Loucy (cell line): Measurements from ENCODE around the gene PSMD1.

ENCODE experiments used
- H2AFZ ChIP-seq: fragments of 200-600 bp; sonication (generic); 2 replicates; pipeline ENCODE4 v1.6.0; 2016; ENCODE audit warnings: antibody characterized with exemption, mild to moderate bottlenecking, low read length, moderate library complexity
- H3F3A ChIP-seq: fragments of 200-600 bp; 2 replicates; pipeline ENCODE4 v1.6.0; 2016; ENCODE audit warnings: antibody characterized with exemption, low read depth, mild to moderate bottlenecking
- H3K27me3 ChIP-seq: fragments of 200-600 bp; sonication (generic); 2 replicates; pipeline ENCODE4 v1.6.1; 2014; ENCODE audit warnings: low read length, mild to moderate bottlenecking; ENCODE audit not compliant: insufficient read depth, poor library complexity, severe bottlenecking
- H3K36me3 ChIP-seq: fragments of 200-600 bp; sonication (generic); 2 replicates; pipeline ENCODE4 v1.6.1; 2016; ENCODE audit warnings: low read length; ENCODE audit not compliant: insufficient read depth
- H3K4me1 ChIP-seq: fragments of 200-600 bp; sonication (generic); 2 replicates; pipeline ENCODE4 v1.5.1; 2014; ENCODE audit warnings: low read length, mild to moderate bottlenecking; ENCODE audit not compliant: insufficient read depth, poor library complexity, severe bottlenecking
- H3K4me2 ChIP-seq: fragments of 200-600 bp; sonication (generic); 2 replicates; pipeline ENCODE4 v1.6.0; 2014; ENCODE audit warnings: antibody characterized with exemption, low read length, low read depth, mild to moderate bottlenecking; ENCODE audit not compliant: poor library complexity, severe bottlenecking
- H3K4me3 ChIP-seq: fragments of 200-600 bp; sonication (generic); 2 replicates; pipeline ENCODE4 v1.5.1; 2014; ENCODE audit warnings: low read length, mild to moderate bottlenecking, mixed read lengths; ENCODE audit not compliant: poor library complexity, severe bottlenecking
- H3K79me2 ChIP-seq: fragments of 200-600 bp; sonication (generic); 2 replicates; pipeline ENCODE4 v1.6.1; 2014; ENCODE audit warnings: low read length; ENCODE audit not compliant: insufficient read depth
- H3K9ac ChIP-seq: fragments of 200-600 bp; sonication (generic); 2 replicates; pipeline ENCODE4 v1.6.0; 2014; ENCODE audit warnings: mild to moderate bottlenecking, low read depth, low read length, moderate library complexity; ENCODE audit not compliant: poor library complexity, severe bottlenecking
- H3K9me2 ChIP-seq: fragments of 200-600 bp; sonication (generic); replicated peaks from 2 replicates; pipeline ENCODE4 v1.6.1; 2016; ENCODE audit warnings: low read depth, low read length, mixed read lengths
- H3K9me3 ChIP-seq: fragments of 200-600 bp; sonication (generic); 2 replicates; pipeline ENCODE4 v1.6.1; 2014; ENCODE audit warnings: mild to moderate bottlenecking, antibody characterized with exemption, low read length, low read depth; ENCODE audit not compliant: insufficient read depth
- H4K20me1 ChIP-seq: fragments of 200-600 bp; sonication (generic); 2 replicates; pipeline ENCODE4 v1.6.0; 2014; ENCODE audit warnings: antibody characterized with exemption, low read length, mild to moderate bottlenecking; ENCODE audit not compliant: insufficient read depth, poor library complexity, severe bottlenecking
- CTCF ChIP-seq: fragments of 200-600 bp; sonication (generic); conservative IDR thresholded peaks from 2 replicates; pipeline ENCODE4 v1.5.1; 2014; ENCODE audit warnings: mild to moderate bottlenecking, antibody characterized with exemption, low read length
- EZH2phosphoT487 ChIP-seq: fragments of 200-600 bp; IDR thresholded peaks from 2 replicates; pipeline ENCODE4 v1.6.1; 2018; ENCODE audit warnings: antibody characterized with exemption, mild to moderate bottlenecking, moderate library complexity, borderline replicate concordance

Gene PSMD1

GRCh38 chr2:231113489-231113888 lies 56.8 kb downstream of the PSMD1 start:
- Histone ChIP-seq H3K79me2 (no peaks in the 10 kb centered on the region), H2AFZ (no peak overlapping the region), H3K36me3 (peaks cover 42% of the 10 kb centered on the region; the same call in 1 of the 2 replicates), H3K4me2 (no peak overlapping the region), H3K9ac (no peak overlapping the region), H4K20me1 (no peaks in the 10 kb centered on the region), H3K27me3 (no peaks in the 10 kb centered on the region), H3K4me1 (no peaks in the 10 kb centered on the region), H3F3A (no peaks in the 10 kb centered on the region), H3K9me2 (no peaks in the 10 kb centered on the region), H3K9me3 (no peaks in the 10 kb centered on the region), H3K4me3 (no peak overlapping the region)
- TF ChIP-seq CTCF (no peak), EZH2phosphoT487 (no peak)

GRCh38 chr2:231115651-231116050 lies 59.0 kb downstream of the PSMD1 start:
- no peak overlapping the region for H3K4me3 ChIP-seq
- H2AFZ ChIP-seq = no peak overlapping the region
- TF ChIP-seq CTCF = no peak
- no peak for TF ChIP-seq EZH2phosphoT487
- H3K9me3 ChIP-seq = no peaks in the 10 kb centered on the region
- no peaks in the 10 kb centered on the region for H3K27me3 ChIP-seq
- no peak overlapping the region for H3K4me2 ChIP-seq
- H4K20me1 ChIP-seq = no peaks in the 10 kb centered on the region
- H3K4me1 ChIP-seq = no peaks in the 10 kb centered on the region
- H3F3A ChIP-seq = no peaks in the 10 kb centered on the region
- H3K36me3 ChIP-seq = peaks cover 23% of the 10 kb centered on the region; the same call in 1 of the 2 replicates
- no peaks in the 10 kb centered on the region for H3K79me2 ChIP-seq
- H3K9me2 ChIP-seq = no peaks in the 10 kb centered on the region
- no peak overlapping the region for H3K9ac ChIP-seq

GRCh38 chr2:231117148-231117547 lies 60.5 kb downstream of the PSMD1 start:
- no peak overlapping the region for H3K4me3 ChIP-seq
- H3K27me3 ChIP-seq = no peaks in the 10 kb centered on the region
- H3K79me2 ChIP-seq = no peaks in the 10 kb centered on the region
- H3K9me3 ChIP-seq = no peaks in the 10 kb centered on the region
- no peak overlapping the region for H2AFZ ChIP-seq
- no peaks in the 10 kb centered on the region for H3F3A ChIP-seq
- H3K4me1 ChIP-seq = no peaks in the 10 kb centered on the region
- TF ChIP-seq EZH2phosphoT487 (no peak), CTCF (no peak)
- H3K36me3 ChIP-seq = peaks cover 10% of the 10 kb centered on the region; the same call in 1 of the 2 replicates
- H4K20me1 ChIP-seq = no peaks in the 10 kb centered on the region
- no peak overlapping the region for H3K4me2 ChIP-seq
- no peaks in the 10 kb centered on the region for H3K9me2 ChIP-seq
- H3K9ac ChIP-seq = no peak overlapping the region
